Activated T-cell treated with anti-CD3 and anti-CD28 coated beads, Interleukin-2, amount 50 U/mL, for 72 hours (primary cell): ENCODE data around the gene SAAL1. TPM values are rescaled to one million over a fixed set of nuclear protein-coding genes. Genes with fewer than 3 reads are reported as not detected.
A peak's percentile ranks its signal among the peaks of the same experiment; 100 is the strongest.

Experiments used
- ATAC-seq, 2 donors: fragments of 150-1000 bp; cut with Tn5 transposase; replicated peaks in 1 of 2; 2 replicates each; pipeline ENCODE4 v1.10.0; 2021; ENCODE audit warnings: moderate library complexity in 2 of 2, mild to moderate bottlenecking in 1 of 2
- DNase-seq, 2 donors: peaks; one replicate each; pipeline ENCODE4 v3.0.0; 2021 to 2022; ENCODE audit warnings: mixed read lengths in 1 of 2
- H3K27ac Mint-ChIP-seq: one replicate; pipeline ENCODE4 v1.8.0; 2022; ENCODE audit warnings: mild to moderate bottlenecking, moderate library complexity, mixed read lengths
- H3K27me3 Mint-ChIP-seq: one replicate; pipeline ENCODE4 v1.8.0; 2022; ENCODE audit warnings: low read depth, mixed read lengths
- H3K36me3 Mint-ChIP-seq, 2 donors: one replicate each; pipeline ENCODE4 v1.8.0; 2022; ENCODE audit warnings: mixed read lengths in 2 of 2, mild to moderate bottlenecking in 1 of 2; ENCODE audit not compliant: insufficient read depth in 2 of 2
- H3K4me1 Mint-ChIP-seq: one replicate; pipeline ENCODE4 v1.8.0; 2022; ENCODE audit warnings: low read depth, mixed read lengths
- H3K4me3 Mint-ChIP-seq, 2 donors: one replicate each; pipeline ENCODE4 v1.8.0; 2022; ENCODE audit warnings: mild to moderate bottlenecking in 2 of 2, mixed read lengths in 2 of 2, moderate library complexity in 2 of 2
- H3K9me3 Mint-ChIP-seq, 2 donors: one replicate each; pipeline ENCODE4 v1.8.0; 2022; ENCODE audit warnings: mixed read lengths in 2 of 2
- total RNA-seq, 2 donors: library from RNA; stranded (reverse); gene quantifications; one replicate each; pipeline ENCODE4 v1.2.3, GENCODE V29; 2022

SAAL1 gene
- total RNA-seq, 2 donors from 2014 or later = 29.3 to 39.3 TPM

GRCh38 chr11:18071098-18071705 lies 34.7 kb downstream of the SAAL1 start:
- Mint-ChIP-seq H3K27me3 (no peaks in the 10 kb centered on the region), H3K4me3 (no peak overlapping the region), H3K27ac (no peak overlapping the region), H3K9me3 (no peaks in the 10 kb centered on the region), H3K36me3 (no peaks in the 10 kb centered on the region), H3K4me1 (no peaks in the 10 kb centered on the region)
- DNase-seq (no peak), ATAC-seq (no peak)

DNA sequence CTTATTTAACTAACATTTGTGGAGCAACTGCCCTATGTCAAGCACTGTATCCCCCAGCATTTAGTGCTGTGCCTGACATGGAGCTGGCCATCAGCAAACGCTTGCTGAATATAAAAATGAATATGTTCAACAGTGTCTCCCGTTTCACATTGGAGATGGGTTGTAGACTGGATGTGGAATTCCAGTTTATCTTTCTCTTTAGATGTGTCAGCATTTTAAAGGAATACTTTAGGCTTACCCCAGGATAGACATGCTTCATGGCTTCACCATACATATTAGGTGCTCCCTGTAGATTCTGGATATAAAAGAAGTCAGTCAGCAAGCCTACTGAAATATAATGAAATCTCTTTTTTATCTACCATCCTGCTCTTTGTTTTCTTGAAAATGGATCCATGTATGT lies 38.5 kb downstream of the SAAL1 start:
- ATAC-seq (no peak), DNase-seq (no peak)
- H3K4me3 Mint-ChIP-seq = no peak overlapping the region
- no peaks in the 10 kb centered on the region for H3K4me1 Mint-ChIP-seq
- H3K27ac Mint-ChIP-seq = no peak overlapping the region
- H3K9me3 Mint-ChIP-seq = no peaks in the 10 kb centered on the region
- H3K36me3 Mint-ChIP-seq = no peaks in the 10 kb centered on the region
- no peaks in the 10 kb centered on the region for H3K27me3 Mint-ChIP-seq

DNA sequence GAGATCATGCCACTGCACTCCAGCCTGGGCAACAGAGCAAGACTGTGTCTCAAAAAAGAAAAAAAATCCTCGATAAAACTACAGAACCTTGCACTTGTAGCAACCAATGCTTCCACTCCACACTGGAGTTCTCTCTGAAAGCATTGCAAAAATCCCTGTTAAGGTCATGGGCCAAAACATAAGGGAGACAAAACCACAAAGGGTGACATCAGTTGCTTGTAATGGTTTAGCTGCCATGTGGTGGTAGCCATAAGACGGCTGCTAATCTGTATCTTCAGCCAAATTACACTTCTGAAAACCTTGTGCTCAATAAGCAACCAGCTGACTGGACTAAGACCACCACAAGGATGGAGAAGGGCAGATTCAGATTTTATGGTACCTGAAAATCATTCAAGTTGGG lies 39.3 kb downstream of the SAAL1 start:
- Mint-ChIP-seq H3K27me3 (no peaks in the 10 kb centered on the region), H3K27ac (no peak overlapping the region), H3K36me3 (no peaks in the 10 kb centered on the region), H3K9me3 (no peaks in the 10 kb centered on the region), H3K4me1 (no peaks in the 10 kb centered on the region), H3K4me3 (no peak overlapping the region)
- no peak for DNase-seq
- ATAC-seq = no peak

DNA sequence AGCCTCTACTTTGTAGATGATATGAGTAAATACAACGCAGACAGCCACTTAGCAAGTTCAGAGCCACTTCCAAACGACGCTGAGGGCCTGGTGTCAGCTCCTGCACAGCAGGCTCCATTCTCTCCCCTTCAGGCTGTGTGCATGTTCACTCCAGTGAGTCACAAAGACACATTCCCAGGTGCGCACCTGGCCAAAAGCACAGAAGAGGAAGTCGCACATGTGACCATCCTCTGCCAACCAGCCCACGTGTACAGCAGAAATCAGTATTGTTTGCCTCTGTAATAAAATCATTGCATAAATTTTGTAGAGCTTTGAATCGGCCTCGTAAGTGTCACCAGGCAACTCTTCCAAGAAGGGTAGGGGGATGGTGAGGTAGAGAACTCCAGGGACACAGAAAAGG lies 40.3 kb downstream of the SAAL1 start:
- Mint-ChIP-seq H3K36me3 (no peaks in the 10 kb centered on the region), H3K27ac (no peak overlapping the region), H3K27me3 (no peaks in the 10 kb centered on the region), H3K4me3 (no peak overlapping the region), H3K9me3 (no peaks in the 10 kb centered on the region), H3K4me1 (no peaks in the 10 kb centered on the region)
- DNase-seq (no peak), ATAC-seq (no peak)

- Mint-ChIP-seq H3K36me3 (no peaks in the 10 kb centered on the region), H3K9me3 (no peaks in the 10 kb centered on the region), H3K4me1 (no peaks in the 10 kb centered on the region), H3K27ac (no peak overlapping the region), H3K4me3 (no peak overlapping the region), H3K27me3 (no peaks in the 10 kb centered on the region)
- ATAC-seq (no peak), DNase-seq (no peak)
Observed at GRCh38 chr11:18064450-18065054, 41.3 kb downstream of the SAAL1 start.

DNA sequence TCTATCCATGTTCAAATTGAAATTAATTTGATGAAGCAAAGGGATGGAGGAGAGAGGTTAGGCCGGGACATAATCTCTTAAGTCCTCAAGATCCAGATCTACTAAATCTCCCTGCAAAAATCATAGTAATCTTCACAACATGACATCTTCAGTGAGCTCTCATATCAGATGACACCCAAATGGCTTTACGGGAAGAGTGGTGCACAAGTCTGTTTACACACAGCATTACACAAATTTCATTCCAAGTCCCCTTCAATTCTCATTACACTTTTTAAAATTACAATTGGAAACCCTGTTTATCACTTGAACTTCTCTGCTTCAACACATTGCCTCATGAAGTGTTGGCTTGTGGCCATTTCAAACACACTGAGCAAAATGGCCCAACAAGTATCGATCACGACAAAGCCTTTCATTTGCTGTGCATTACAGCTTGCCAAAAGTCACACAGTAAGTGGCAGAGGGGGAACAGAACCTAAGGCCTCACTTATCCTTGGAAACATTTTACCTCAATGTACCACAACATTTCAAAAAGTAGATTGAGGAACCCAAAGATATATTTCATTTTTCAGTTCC lies 41.9 kb downstream of the SAAL1 start:
- ATAC-seq (no peak), DNase-seq (no peak)
- no peaks in the 10 kb centered on the region for H3K36me3 Mint-ChIP-seq
- H3K9me3 Mint-ChIP-seq = no peaks in the 10 kb centered on the region
- no peaks in the 10 kb centered on the region for H3K27me3 Mint-ChIP-seq
- no peaks in the 10 kb centered on the region for H3K4me1 Mint-ChIP-seq
- H3K4me3 Mint-ChIP-seq = no peak overlapping the region
- H3K27ac Mint-ChIP-seq = no peak overlapping the region

DNA sequence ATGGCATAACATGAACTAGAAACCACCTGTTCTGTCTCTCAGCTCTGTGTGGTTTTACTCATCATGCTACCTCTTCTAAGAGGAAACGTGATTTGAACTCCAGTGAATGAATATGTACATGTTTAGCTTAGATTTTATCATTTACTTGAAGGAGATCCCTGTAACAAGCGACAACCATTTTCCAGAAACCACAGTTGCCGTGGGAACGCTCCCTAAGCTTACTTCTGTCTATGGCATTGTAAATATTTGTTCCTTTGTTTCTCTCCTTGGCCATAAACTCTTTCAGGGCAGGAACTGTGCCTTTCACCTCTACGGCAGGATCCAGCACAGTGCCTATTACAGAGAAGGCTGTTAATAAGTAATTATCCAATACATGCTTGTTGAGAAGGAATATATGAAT lies 42.8 kb downstream of the SAAL1 start:
- ATAC-seq (no peak), DNase-seq (no peak)
- H3K27ac Mint-ChIP-seq = no peak overlapping the region
- no peak overlapping the region for H3K4me3 Mint-ChIP-seq
- H3K36me3 Mint-ChIP-seq = no peaks in the 10 kb centered on the region
- H3K4me1 Mint-ChIP-seq = no peaks in the 10 kb centered on the region
- no peaks in the 10 kb centered on the region for H3K9me3 Mint-ChIP-seq
- H3K27me3 Mint-ChIP-seq = no peaks in the 10 kb centered on the region

- Mint-ChIP-seq H3K27me3 (no peaks in the 10 kb centered on the region), H3K9me3 (no peaks in the 10 kb centered on the region), H3K36me3 (no peaks in the 10 kb centered on the region), H3K4me3 (no peak overlapping the region), H3K27ac (no peak overlapping the region), H3K4me1 (no peaks in the 10 kb centered on the region)
- no peak for DNase-seq
- ATAC-seq = no peak
Observed at GRCh38 chr11:18061351-18061750, 44.5 kb downstream of the SAAL1 start.

DNA sequence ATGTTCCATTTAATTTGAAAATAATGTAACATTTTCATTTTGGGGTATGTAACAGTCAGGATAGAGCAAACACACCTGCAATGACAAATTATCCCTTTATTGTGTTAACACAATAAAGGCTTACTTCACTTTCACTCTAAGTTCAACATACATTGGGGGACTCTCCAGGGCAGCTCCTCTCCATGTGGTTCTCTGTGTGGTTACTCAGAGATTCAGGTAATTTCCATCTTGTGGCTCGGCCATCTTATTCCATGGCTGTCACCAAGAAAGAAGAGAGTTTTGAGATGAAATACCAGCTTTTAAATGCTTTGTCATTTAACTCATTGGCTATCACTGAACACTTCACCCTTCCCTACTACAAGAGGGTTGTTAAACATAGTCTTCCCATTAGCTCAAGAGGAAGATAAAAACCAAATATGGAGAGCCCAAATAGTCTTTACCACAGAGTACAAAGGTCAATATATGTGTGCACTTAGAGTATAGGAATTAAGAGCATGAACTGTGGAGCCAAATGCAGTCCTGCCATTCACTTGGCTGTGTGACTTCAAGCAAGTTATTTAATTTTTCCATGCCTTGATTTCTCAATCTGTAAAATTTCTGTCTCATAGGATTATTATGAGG lies 49.2 kb downstream of the SAAL1 start:
- ATAC-seq = no peak

DNA sequence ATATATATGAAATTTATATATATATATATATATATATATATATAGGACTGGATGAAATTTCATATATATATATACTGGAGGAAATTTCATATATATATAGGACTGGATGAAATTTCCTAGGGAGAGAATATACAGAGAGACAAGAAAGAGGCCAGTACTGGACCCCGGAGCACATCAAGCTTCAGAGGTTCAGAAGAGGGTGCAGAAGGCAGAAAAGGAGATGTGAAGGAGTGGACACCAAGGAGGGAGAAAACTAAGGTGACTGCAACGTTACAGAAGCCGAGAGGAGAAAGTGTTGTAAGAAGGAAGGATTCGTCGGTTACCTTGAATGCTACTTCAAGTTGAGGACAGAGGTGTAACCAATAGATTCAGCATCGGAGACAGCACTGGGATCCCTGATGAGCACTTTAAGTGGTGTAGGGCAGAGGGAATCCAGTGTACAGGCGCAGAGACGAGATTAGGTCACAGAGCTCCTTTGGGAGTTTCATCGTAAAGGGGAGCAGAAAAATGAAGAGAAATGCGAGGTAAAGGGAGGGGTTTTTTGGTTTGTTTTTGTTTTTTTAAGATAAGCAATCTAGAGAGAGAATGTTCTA lies 51.3 kb downstream of the SAAL1 start:
- Mint-ChIP-seq H3K36me3 (no peaks in the 10 kb centered on the region), H3K27me3 (no peaks in the 10 kb centered on the region), H3K9me3 (peaks cover 0 to 2% of the 10 kb centered on the region in 2 donors), H3K4me1 (no peaks in the 10 kb centered on the region), H3K4me3 (no peak overlapping the region), H3K27ac (no peak overlapping the region)
- ATAC-seq = peak in 1 of 2 donors; percentile 58
- no peak for DNase-seq

More for the DNA sequence above, 49.2 kb downstream of the SAAL1 start:
- H3K36me3 Mint-ChIP-seq = no peaks in the 10 kb centered on the region
- H3K4me1 Mint-ChIP-seq = no peaks in the 10 kb centered on the region
- no peak for DNase-seq
- H3K9me3 Mint-ChIP-seq = no peaks in the 10 kb centered on the region
- no peak overlapping the region for H3K4me3 Mint-ChIP-seq
- H3K27ac Mint-ChIP-seq = no peak overlapping the region
- no peaks in the 10 kb centered on the region for H3K27me3 Mint-ChIP-seq

- no peaks in the 10 kb centered on the region for H3K36me3 Mint-ChIP-seq
- H3K27me3 Mint-ChIP-seq = peaks cover 7% of the 10 kb centered on the region
- no peak for DNase-seq
- H3K27ac Mint-ChIP-seq = no peak overlapping the region
- peaks cover 2 to 9% of the 10 kb centered on the region in 2 donors for H3K9me3 Mint-ChIP-seq
- no peak overlapping the region for H3K4me3 Mint-ChIP-seq
- H3K4me1 Mint-ChIP-seq = no peaks in the 10 kb centered on the region
- ATAC-seq = no peak
Observed at GRCh38 chr11:18050848-18051247, 55.0 kb downstream of the SAAL1 start.

GRCh38 chr11:18046116-18046777 lies 59.6 kb downstream of the SAAL1 start, which contains the start of gene TPH1:
TSS of gene TPH1 (minus strand) at chr11:18046269. CDS start at chr11:18040762, 5,507 bp downstream.
- ATAC-seq (no peak), DNase-seq (no peak)
- H3K4me3 Mint-ChIP-seq = no peak within 1 kb of the TSS
- no peaks in the 10 kb centered on the region for H3K4me1 Mint-ChIP-seq
- H3K27me3 Mint-ChIP-seq = peaks cover 23% of the 10 kb centered on the region
- H3K27ac Mint-ChIP-seq = no peak within 1 kb of the TSS
- peaks cover 2 to 9% of the 10 kb centered on the region in 2 donors for H3K9me3 Mint-ChIP-seq
- no peaks in the 10 kb centered on the region for H3K36me3 Mint-ChIP-seq

DNA sequence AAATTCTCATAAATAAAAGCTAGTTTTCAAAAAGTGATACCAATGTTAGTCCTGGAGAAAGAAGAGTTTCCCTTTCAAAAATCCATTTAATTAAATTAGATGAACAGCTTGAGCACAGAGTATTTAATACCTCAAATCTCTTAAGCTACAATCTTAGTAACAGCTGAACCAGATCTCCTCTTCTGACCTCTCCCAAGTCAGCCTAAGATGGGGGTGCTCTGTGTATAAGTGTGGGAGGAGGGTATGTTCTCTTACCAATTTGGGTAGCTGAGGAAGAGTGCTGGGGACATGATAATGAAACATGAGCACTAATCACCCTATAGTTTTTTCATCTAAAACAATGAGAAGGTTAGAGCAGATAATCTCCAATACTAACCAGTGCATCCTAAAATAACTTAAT lies 69.4 kb downstream of the SAAL1 start:
- no peaks in the 10 kb centered on the region for H3K4me1 Mint-ChIP-seq
- DNase-seq (no peak), ATAC-seq (no peak)
- H3K27ac Mint-ChIP-seq = no peak overlapping the region
- H3K4me3 Mint-ChIP-seq = no peak overlapping the region
- no peaks in the 10 kb centered on the region for H3K36me3 Mint-ChIP-seq
- no peaks in the 10 kb centered on the region for H3K27me3 Mint-ChIP-seq
- H3K9me3 Mint-ChIP-seq = no peaks in the 10 kb centered on the region
